SU-DHL-6 (cell line): Measurements from ENCODE around the gene TTC13.

Experiments used
- CTCF ChIP-seq: fragments of 200-600 bp; sonication (generic); IDR thresholded peaks from one replicate; pipeline ENCODE4 v1.5.1; 2017; ENCODE audit warnings: antibody characterized with exemption, mild to moderate bottlenecking, low read length, moderate library complexity; ENCODE audit not compliant: insufficient read depth, poor library complexity, severe bottlenecking
- EZH2phosphoT487 ChIP-seq: fragments of 200-600 bp; sonication (generic), shearing (Covaris generic); conservative IDR thresholded peaks from 2 replicates; pipeline ENCODE4 v1.6.1; 2018; ENCODE audit warnings: mild to moderate bottlenecking, antibody characterized with exemption, low read length, moderate library complexity, mixed read lengths

GRCh38 chr1:230915078-230915477 is 63.6 kb downstream of the TTC13 start:
- TF ChIP-seq CTCF (no peak), EZH2phosphoT487 (no peak)
